Liver (tissue), 9 donors: ENCODE measurements around the gene RALGPS1. TPM values are rescaled to one million over a fixed set of nuclear protein-coding genes. Genes with fewer than 3 reads are reported as not detected.

Experiments
- DNase-seq: peaks from one replicate; pipeline ENCODE4 v3.0.0-alpha.2; 2017; ENCODE audit warnings: low spot score
- H3K27ac ChIP-seq, 2 donors: one replicate each; pipeline ENCODE4 v1.7.0; 2013; ENCODE audit warnings: inconsistent platforms in 2 of 2, low read length in 2 of 2, control low read depth in 1 of 2, low read depth in 1 of 2, mild to moderate bottlenecking in 1 of 2
- H3K27me3 ChIP-seq, 4 donors: one replicate each; pipeline versions ENCODE4 v1.6.1 to v1.7.0; 2013; ENCODE audit warnings: low read length in 3 of 4, inconsistent platforms in 1 of 4, mild to moderate bottlenecking in 1 of 4, moderate library complexity in 1 of 4; ENCODE audit not compliant: control insufficient read depth in 4 of 4, insufficient read depth in 4 of 4
- H3K36me3 ChIP-seq, 4 donors: one replicate each; pipeline versions ENCODE4 v1.6.1 to v1.7.0; 2013; ENCODE audit warnings: low read length in 3 of 4, mild to moderate bottlenecking in 3 of 4, low read depth in 1 of 4, moderate library complexity in 1 of 4; ENCODE audit not compliant: control insufficient read depth in 4 of 4, insufficient read depth in 3 of 4
- H3K4me1 ChIP-seq, 4 donors: one replicate each; pipeline versions ENCODE4 v1.6.1 to v1.7.0; 2013; ENCODE audit warnings: low read length in 3 of 4, mild to moderate bottlenecking in 3 of 4, moderate library complexity in 1 of 4; ENCODE audit not compliant: control insufficient read depth in 4 of 4, insufficient read depth in 4 of 4
- H3K4me3 ChIP-seq, 3 donors: one replicate each; pipeline versions ENCODE4 v1.6.1 to v1.7.0; 2013; ENCODE audit warnings: low read length in 3 of 3, control low read depth in 1 of 3, low read depth in 1 of 3, mild to moderate bottlenecking in 1 of 3
- H3K9ac ChIP-seq, 2 donors: one replicate each; pipeline ENCODE4 v1.7.0; 2013; ENCODE audit warnings: low read length in 2 of 2, mild to moderate bottlenecking in 2 of 2, moderate library complexity in 2 of 2, control low read depth in 1 of 2, low read depth in 1 of 2
- H3K9me3 ChIP-seq, 4 donors: one replicate each; pipeline versions ENCODE4 v1.6.1 to v1.7.0; 2013; ENCODE audit warnings: low read length in 3 of 4; ENCODE audit not compliant: control insufficient read depth in 4 of 4
- EGR1 ChIP-seq, 2 donors: IDR thresholded peaks; 2 replicates each; pipeline ENCODE4 v1.6.1; 2016 to 2018; ENCODE audit warnings: antibody characterized with exemption in 2 of 2, low read depth in 2 of 2
- FOXA1 ChIP-seq: IDR thresholded peaks from 2 replicates; pipeline ENCODE4 v1.6.1; 2016; ENCODE audit warnings: antibody characterized with exemption
- GABPA ChIP-seq, 2 donors: IDR thresholded peaks in 1 of 2; conservative IDR thresholded peaks in 1 of 2; 2 replicates each; pipeline ENCODE4 v1.6.1; 2016; ENCODE audit warnings: antibody characterized with exemption in 2 of 2, mild to moderate bottlenecking in 1 of 2, moderate library complexity in 1 of 2
- HNF4A ChIP-seq, 2 donors: conservative IDR thresholded peaks; 2 replicates each; pipeline ENCODE4 v1.6.1; 2016; ENCODE audit warnings: antibody characterized with exemption in 2 of 2, mild to moderate bottlenecking in 2 of 2
- HNF4G ChIP-seq: IDR thresholded peaks from 2 replicates; pipeline ENCODE4 v1.6.1; 2016; ENCODE audit warnings: antibody characterized with exemption
- JUND ChIP-seq, 2 donors: IDR thresholded peaks; 2 replicates each; pipeline ENCODE4 v1.6.1; 2016; ENCODE audit warnings: antibody characterized with exemption in 2 of 2
- NR2F2 ChIP-seq: IDR thresholded peaks from 2 replicates; pipeline ENCODE4 v1.6.1; 2016; ENCODE audit warnings: antibody characterized with exemption
- RAD21 ChIP-seq, 2 donors: IDR thresholded peaks; 2 replicates each; pipeline ENCODE4 v1.6.1; 2016; ENCODE audit warnings: antibody characterized with exemption in 2 of 2, mild to moderate bottlenecking in 2 of 2
- RXRA ChIP-seq, 2 donors: IDR thresholded peaks; 2 replicates each; pipeline ENCODE4 v1.6.1; 2017 to 2018; ENCODE audit warnings: antibody characterized with exemption in 2 of 2, mild to moderate bottlenecking in 1 of 2
- SP1 ChIP-seq: IDR thresholded peaks from 2 replicates; pipeline ENCODE4 v1.6.1; 2018; ENCODE audit warnings: antibody characterized with exemption, mild to moderate bottlenecking
- TAF1 ChIP-seq: conservative IDR thresholded peaks from 2 replicates; pipeline ENCODE4 v1.6.1; 2016; ENCODE audit warnings: antibody characterized with exemption, mild to moderate bottlenecking
- YY1 ChIP-seq: IDR thresholded peaks from 2 replicates; pipeline ENCODE4 v1.6.1; 2016; ENCODE audit warnings: antibody characterized with exemption, mild to moderate bottlenecking
- WGBS: extraction: QIAGEN DNeasy Blood & Tissue Kit; methylation state at CpG from one replicate; pipeline ENCODE4 v1.1.7; 2013; 5-methylcytosine and 5-hydroxymethylcytosine counted together
- polyA plus RNA-seq, 2 donors: library from polyadenylated mRNA; stranded (reverse) in 1 of 2; unstranded in 1 of 2; fragments of 200-250 nt in 1 of 2; fragments of >200 nt in 1 of 2; fragmentation: Nextera tagmentation in 1 of 2; extraction: Ambion mirVana in 1 of 2; gene quantifications; one replicate each; pipeline versions ENCODE4 v1.2.1 to v1.2.3, GENCODE V29; 2013 to 2015
- total RNA-seq, 2 donors: library from RNA; depleted of rRNA; stranded (reverse); fragments of >200 nt; gene quantifications; one replicate each; pipeline ENCODE4 v1.2.3, GENCODE V29; 2014
- TF ChIP-seq, protein P1 (sequence below): IDR thresholded peaks from 2 replicates; pipeline ENCODE4 v1.6.1; 2016; ENCODE audit warnings: antibody characterized with exemption, mild to moderate bottlenecking
- TF ChIP-seq, protein P2 (sequence below): IDR thresholded peaks from 2 replicates; pipeline ENCODE4 v1.6.1; 2016; ENCODE audit warnings: antibody characterized with exemption
- TF ChIP-seq, protein P3 (sequence below): IDR thresholded peaks from 2 replicates; pipeline ENCODE4 v1.6.1; 2016; ENCODE audit warnings: antibody characterized with exemption
- TF ChIP-seq, protein P4 (sequence below): IDR thresholded peaks from 2 replicates; pipeline ENCODE4 v1.6.1; 2016; ENCODE audit warnings: antibody characterized with exemption
- TF ChIP-seq, protein P5 (sequence below): fragments of 150-350 bp; IDR thresholded peaks from 2 replicates; pipeline ENCODE4 v1.5.1; 2017; ENCODE audit warnings: improper control_type of control experiment, low read depth, low read length; ENCODE audit not compliant: missing input control
- donor health status: healthy.
- donor health status: healthy.
- donor health status: healthy.
- donor health status: healthy.
- donor health status: healthy.

The RALGPS1 gene
- total and polyA plus RNA-seq, 4 donors: 1.4 to 2.7 (median 2.0) TPM

DNA sequence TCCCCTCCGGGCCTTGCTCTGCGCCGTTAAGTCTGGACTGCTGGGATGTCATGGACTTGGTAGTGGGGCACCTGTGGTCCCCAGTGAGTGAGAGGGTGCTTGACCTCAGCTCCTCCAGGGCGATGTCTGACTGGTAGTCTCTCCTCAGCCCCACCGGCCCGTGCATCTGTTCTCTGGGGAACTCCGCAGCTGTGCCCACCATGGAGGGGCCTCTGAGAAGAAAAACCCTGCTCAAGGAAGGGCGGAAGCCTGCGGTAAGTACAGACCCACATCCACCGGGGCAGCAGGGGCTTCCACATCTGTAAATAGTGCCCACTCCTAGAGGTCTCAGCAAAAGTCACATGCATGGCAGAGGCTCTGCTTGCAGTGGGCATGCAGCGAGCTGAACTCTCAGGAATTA lies 297.4 kb downstream of the RALGPS1 start:
- Histone ChIP-seq H3K36me3 (no peaks in the 10 kb centered on the region), H3K4me1 (peaks cover 2 to 18% (median 11%) of the 10 kb centered on the region in 4 donors), H3K27ac (no peak overlapping the region), H3K9me3 (no peaks in the 10 kb centered on the region), H3K27me3 (no peaks in the 10 kb centered on the region), H3K4me3 (no peak overlapping the region), H3K9ac (no peak overlapping the region)
- TF ChIP-seq EGR1 (IDR thresholded peaks at IDR 0.05; ENCODE audit: low read depth in 2 of 2): no peak
- TF ChIP-seq, protein P1, sequence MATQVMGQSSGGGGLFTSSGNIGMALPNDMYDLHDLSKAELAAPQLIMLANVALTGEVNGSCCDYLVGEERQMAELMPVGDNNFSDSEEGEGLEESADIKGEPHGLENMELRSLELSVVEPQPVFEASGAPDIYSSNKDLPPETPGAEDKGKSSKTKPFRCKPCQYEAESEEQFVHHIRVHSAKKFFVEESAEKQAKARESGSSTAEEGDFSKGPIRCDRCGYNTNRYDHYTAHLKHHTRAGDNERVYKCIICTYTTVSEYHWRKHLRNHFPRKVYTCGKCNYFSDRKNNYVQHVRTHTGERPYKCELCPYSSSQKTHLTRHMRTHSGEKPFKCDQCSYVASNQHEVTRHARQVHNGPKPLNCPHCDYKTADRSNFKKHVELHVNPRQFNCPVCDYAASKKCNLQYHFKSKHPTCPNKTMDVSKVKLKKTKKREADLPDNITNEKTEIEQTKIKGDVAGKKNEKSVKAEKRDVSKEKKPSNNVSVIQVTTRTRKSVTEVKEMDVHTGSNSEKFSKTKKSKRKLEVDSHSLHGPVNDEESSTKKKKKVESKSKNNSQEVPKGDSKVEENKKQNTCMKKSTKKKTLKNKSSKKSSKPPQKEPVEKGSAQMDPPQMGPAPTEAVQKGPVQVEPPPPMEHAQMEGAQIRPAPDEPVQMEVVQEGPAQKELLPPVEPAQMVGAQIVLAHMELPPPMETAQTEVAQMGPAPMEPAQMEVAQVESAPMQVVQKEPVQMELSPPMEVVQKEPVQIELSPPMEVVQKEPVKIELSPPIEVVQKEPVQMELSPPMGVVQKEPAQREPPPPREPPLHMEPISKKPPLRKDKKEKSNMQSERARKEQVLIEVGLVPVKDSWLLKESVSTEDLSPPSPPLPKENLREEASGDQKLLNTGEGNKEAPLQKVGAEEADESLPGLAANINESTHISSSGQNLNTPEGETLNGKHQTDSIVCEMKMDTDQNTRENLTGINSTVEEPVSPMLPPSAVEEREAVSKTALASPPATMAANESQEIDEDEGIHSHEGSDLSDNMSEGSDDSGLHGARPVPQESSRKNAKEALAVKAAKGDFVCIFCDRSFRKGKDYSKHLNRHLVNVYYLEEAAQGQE: no peak
- no peak for TF ChIP-seq YY1
- TF ChIP-seq SP1: no peak
- TF ChIP-seq RXRA (IDR thresholded peaks at IDR 0.05): no peak
- no peak for TF ChIP-seq RAD21 (IDR thresholded peaks at IDR 0.05)
- TF ChIP-seq, protein P2, sequence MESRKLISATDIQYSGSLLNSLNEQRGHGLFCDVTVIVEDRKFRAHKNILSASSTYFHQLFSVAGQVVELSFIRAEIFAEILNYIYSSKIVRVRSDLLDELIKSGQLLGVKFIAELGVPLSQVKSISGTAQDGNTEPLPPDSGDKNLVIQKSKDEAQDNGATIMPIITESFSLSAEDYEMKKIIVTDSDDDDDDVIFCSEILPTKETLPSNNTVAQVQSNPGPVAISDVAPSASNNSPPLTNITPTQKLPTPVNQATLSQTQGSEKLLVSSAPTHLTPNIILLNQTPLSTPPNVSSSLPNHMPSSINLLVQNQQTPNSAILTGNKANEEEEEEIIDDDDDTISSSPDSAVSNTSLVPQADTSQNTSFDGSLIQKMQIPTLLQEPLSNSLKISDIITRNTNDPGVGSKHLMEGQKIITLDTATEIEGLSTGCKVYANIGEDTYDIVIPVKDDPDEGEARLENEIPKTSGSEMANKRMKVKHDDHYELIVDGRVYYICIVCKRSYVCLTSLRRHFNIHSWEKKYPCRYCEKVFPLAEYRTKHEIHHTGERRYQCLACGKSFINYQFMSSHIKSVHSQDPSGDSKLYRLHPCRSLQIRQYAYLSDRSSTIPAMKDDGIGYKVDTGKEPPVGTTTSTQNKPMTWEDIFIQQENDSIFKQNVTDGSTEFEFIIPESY: no peak
- no peak for TF ChIP-seq GABPA (IDR thresholded peaks at IDR 0.05 in 1 of 2, conservative IDR thresholded peaks at IDR 0.05 in 1 of 2)
- TF ChIP-seq, protein P3, sequence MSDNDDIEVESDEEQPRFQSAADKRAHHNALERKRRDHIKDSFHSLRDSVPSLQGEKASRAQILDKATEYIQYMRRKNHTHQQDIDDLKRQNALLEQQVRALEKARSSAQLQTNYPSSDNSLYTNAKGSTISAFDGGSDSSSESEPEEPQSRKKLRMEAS: no peak
- TF ChIP-seq, protein P4, sequence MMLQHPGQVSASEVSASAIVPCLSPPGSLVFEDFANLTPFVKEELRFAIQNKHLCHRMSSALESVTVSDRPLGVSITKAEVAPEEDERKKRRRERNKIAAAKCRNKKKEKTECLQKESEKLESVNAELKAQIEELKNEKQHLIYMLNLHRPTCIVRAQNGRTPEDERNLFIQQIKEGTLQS: no peak
- no peak for TF ChIP-seq NR2F2
- TF ChIP-seq, protein P5, sequence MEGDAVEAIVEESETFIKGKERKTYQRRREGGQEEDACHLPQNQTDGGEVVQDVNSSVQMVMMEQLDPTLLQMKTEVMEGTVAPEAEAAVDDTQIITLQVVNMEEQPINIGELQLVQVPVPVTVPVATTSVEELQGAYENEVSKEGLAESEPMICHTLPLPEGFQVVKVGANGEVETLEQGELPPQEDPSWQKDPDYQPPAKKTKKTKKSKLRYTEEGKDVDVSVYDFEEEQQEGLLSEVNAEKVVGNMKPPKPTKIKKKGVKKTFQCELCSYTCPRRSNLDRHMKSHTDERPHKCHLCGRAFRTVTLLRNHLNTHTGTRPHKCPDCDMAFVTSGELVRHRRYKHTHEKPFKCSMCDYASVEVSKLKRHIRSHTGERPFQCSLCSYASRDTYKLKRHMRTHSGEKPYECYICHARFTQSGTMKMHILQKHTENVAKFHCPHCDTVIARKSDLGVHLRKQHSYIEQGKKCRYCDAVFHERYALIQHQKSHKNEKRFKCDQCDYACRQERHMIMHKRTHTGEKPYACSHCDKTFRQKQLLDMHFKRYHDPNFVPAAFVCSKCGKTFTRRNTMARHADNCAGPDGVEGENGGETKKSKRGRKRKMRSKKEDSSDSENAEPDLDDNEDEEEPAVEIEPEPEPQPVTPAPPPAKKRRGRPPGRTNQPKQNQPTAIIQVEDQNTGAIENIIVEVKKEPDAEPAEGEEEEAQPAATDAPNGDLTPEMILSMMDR: no peak
- TF ChIP-seq JUND (IDR thresholded peaks at IDR 0.05): no peak
- no peak for TF ChIP-seq HNF4A (conservative IDR thresholded peaks at IDR 0.05)
- no peak for DNase-seq
- WGBS: 97% methylated on average over 11 of the region's 11 CpGs

DNA sequence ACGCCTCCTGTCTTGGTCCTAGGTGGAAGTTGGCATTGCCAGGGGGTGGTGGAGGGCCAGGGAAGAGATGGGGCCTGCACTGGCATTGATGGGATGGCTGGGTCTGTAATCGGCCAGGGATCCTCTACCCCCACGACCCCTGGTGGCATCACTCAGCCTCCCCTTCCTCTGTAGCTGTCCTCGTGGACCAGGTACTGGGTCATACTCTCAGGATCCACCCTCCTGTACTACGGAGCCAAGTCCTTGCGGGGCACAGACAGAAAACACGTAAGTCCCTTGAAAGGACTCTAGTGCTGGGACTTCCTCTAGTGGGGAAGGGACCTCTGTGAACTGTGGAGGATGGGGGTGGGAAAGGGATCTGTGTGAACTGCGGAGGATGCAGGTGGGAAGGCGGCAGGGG lies 297.9 kb downstream of the RALGPS1 start:
- peaks cover 2 to 18% (median 11%) of the 10 kb centered on the region in 4 donors for H3K4me1 ChIP-seq
- H3K4me3 ChIP-seq: no peak overlapping the region
- H3K27me3 ChIP-seq: no peaks in the 10 kb centered on the region
- TF ChIP-seq FOXA1 (no peak), YY1 (no peak), SP1 (no peak), NR2F2 (no peak), TAF1 (no peak), GABPA (IDR thresholded peaks at IDR 0.05 in 1 of 2, conservative IDR thresholded peaks at IDR 0.05 in 1 of 2) (no peak), HNF4G (no peak)
- TF ChIP-seq, protein P4: no peak
- TF ChIP-seq, protein P3: no peak
- TF ChIP-seq, protein P5: no peak
- H3K36me3 ChIP-seq: no peaks in the 10 kb centered on the region
- WGBS: 91% methylated on average over 9 of the region's 9 CpGs
- H3K27ac ChIP-seq: no peak overlapping the region
- DNase-seq: no peak
- H3K9ac ChIP-seq: no peak overlapping the region
- H3K9me3 ChIP-seq: no peaks in the 10 kb centered on the region
